ENCODE data around the gene TMC3. TPM values are rescaled to one million over a fixed set of nuclear protein-coding genes. Genes with fewer than 3 reads are reported as not detected.

TMC3 gene
- total and polyA plus RNA-seq, 9 of the 15 experiments (the other 6 are each of a cell fraction or from before 2014, with no cell fraction given): 0.01 to 0.14 TPM; not detected in 7

DNA sequence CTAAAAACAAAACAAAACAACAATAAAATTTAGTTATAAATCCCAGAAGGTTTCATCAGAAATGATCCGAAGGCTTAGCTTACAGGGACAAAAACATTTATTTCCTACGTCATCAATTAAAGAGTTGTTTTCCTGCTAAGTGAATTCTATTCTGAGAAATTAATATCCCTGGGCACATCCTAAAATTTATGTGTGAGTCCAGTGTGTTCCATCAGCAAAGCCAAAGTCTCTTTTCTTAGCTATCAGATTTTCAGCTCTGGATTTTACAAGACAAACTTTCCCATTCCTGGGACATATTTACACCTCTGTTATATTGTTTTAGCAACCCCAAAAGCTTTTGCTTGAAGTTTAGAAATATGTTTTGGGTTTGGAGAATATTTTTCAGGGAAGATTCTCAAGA, 4.4 kb upstream of the TMC3 start (continued):
- TF ChIP-seq ZKSCAN8 (CRISPR knock-in tag; IDR thresholded peaks at IDR 0.05) (no peak), ZNF232 (CRISPR knock-in tag; IDR thresholded peaks at IDR 0.05) (no peak), HIVEP1 (CRISPR knock-in tag; IDR thresholded peaks at IDR 0.05) (no peak)

DNA sequence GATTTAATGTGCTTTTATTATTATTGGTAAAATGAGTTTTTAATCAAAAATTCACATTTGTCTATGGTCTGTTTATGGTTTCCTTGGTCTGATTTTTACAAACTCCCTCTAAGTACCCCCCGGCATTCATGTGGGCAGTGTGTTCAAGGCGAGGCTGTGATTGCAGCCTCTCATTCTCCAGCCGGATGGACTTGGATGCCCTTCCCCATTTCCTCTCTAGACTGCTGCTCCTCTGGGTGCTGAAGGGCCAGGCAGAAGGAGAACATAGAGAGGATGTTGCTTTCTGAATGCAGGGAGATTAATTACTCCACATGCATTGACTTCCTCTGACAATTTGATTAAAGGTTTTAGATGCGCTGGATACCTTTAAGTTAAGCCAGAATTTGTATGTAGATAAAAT, 3.9 kb upstream of the TMC3 start:
- no peak for ATAC-seq
- Histone ChIP-seq H3K79me2 (ENCODE audit: control insufficient read depth, insufficient read depth, low read length) (no peaks in the 10 kb centered on the region), H3K27ac (ENCODE audit: extremely low read depth, low read depth, low read length) (no peak overlapping the region), H3K4me2 (ENCODE audit: insufficient read depth, low read length) (no peak overlapping the region), H3K36me3 (ENCODE audit: control insufficient read depth, insufficient read depth, low read length) (no peaks in the 10 kb centered on the region), H3K9me1 (ENCODE audit: control insufficient read depth, insufficient read depth, low read length) (no peaks in the 10 kb centered on the region), H3K9ac (ENCODE audit: insufficient read depth in 1 of 2, low read depth in 2 of 2, low read length in 2 of 2) (no peak overlapping the region), H3K4me3 (no peak overlapping the region), H3K9me3 (replicated peaks; ENCODE audit: control insufficient read depth, insufficient read depth, low read depth, low read length) (no peaks in the 10 kb centered on the region), H3K4me1 (replicated peaks in 1 of 2; ENCODE audit: control insufficient read depth in 2 of 2, insufficient read depth in 2 of 2, low read length in 2 of 2) (no peaks in the 10 kb centered on the region), H4K20me1 (replicated peaks; ENCODE audit: control insufficient read depth, insufficient read depth, low read length) (no peaks in the 10 kb centered on the region; the same call in 1 of the 2 replicates), H2AFZ (ENCODE audit: low read depth, low read length) (no peak overlapping the region), H3K27me3 (ENCODE audit: control insufficient read depth in 2 of 2, insufficient read depth in 2 of 2, low read length in 2 of 2) (peaks cover 8 to 20% of the 10 kb centered on the region in 2 experiments; a peak in 3 of 5 replicates)
- FAIRE-seq: no peak
- in situ Hi-C loops (cut with MboI): no loop called here
- DNase-seq (ENCODE audit: extremely low read depth in 1 of 4, low spot score in 3 of 4): no peak
- intact Hi-C loops (cut with micrococcal nuclease): no loop called here
- TF ChIP-seq HNRNPUL1 (IDR thresholded peaks at IDR 0.05; ENCODE audit: low read length): no peak
- no peak for TF ChIP-seq FOXA3 (CRISPR knock-in tag; conservative IDR thresholded peaks at IDR 0.05 in 1 of 2, IDR thresholded peaks at IDR 0.05 in 1 of 2)
- TF ChIP-seq MLLT1 (IDR thresholded peaks at IDR 0.05): no peak
- TF ChIP-seq SRSF3 (IDR thresholded peaks at IDR 0.05; ENCODE audit: insufficient read depth, low read length): no peak
- no peak for TF ChIP-seq ZNF778 (CRISPR knock-in tag; IDR thresholded peaks at IDR 0.05)
- TF ChIP-seq POLR2G (IDR thresholded peaks at IDR 0.05; ENCODE audit: low read depth, low read length): no peak
- no peak for TF ChIP-seq RBM15 (IDR thresholded peaks at IDR 0.05; ENCODE audit: insufficient read depth, low read length)
- ChIA-PET POLR2A (interaction anchor here (0.8 kb wide), 1 partner anchor 534 kb away, joined by 4 read pairs; no protein-coding TSS in a partner anchor), CTCF (ENCODE audit: low intra/inter-chr PET ratio) (no interaction called here)
- BruUV-seq (replicated peaks): no TSS peak
- WGBS (ENCODE audit: insufficient coverage, low coverage, missing lambda C conversion rate): 2% methylated on average over 4 of the region's 4 CpGs
